HEK293 (cell line): ENCODE data around the gene MBD5.

Experiments
- CTCF ChIA-PET: fragments of 350-600 bp; formaldehyde crosslinking; extraction: SDS; loops from one replicate; lab custom pipeline; 2021; ENCODE audit warnings: antibody characterized with exemption; lab: Yijun Ruan, JAX
- POLR2A ChIA-PET: fragments of 300-600 bp; formaldehyde crosslinking; extraction: SDS; loops from one replicate; lab custom pipeline; 2020; ENCODE audit warnings: antibody characterized with exemption, inconsistent platforms; lab: Yijun Ruan, JAX
- H3K27ac ChIP-seq: fragments of 200-500 bp; sonication (Bioruptor generic); 2 replicates; pipeline ENCODE4 v1.5.1; 2014; ENCODE audit warnings: low read depth, low read length, control low read depth, inconsistent platforms; ENCODE audit errors: extremely low read depth
- H3K36me3 ChIP-seq, 2 experiments: fragments of 200-500 bp in 1 of 2; sonication (Bioruptor generic) in 1 of 2; 1 replicate in 1 of 2; 2 replicates in 1 of 2; pipeline ENCODE4 v1.5.1; 2014 to 2017; ENCODE audit warnings: inconsistent platforms in 2 of 2, low read length in 2 of 2; ENCODE audit not compliant: control insufficient read depth in 2 of 2, insufficient read depth in 1 of 2
- H3K4me1 ChIP-seq: fragments of 200-500 bp; sonication (Bioruptor generic); 2 replicates; pipeline ENCODE4 v1.5.1; 2014; ENCODE audit warnings: mild to moderate bottlenecking, low read length, inconsistent platforms; ENCODE audit not compliant: control insufficient read depth, insufficient read depth
- H3K4me3 ChIP-seq: 2 replicates; pipeline ENCODE4 v1.5.1; 2011; ENCODE audit warnings: low read depth, mild to moderate bottlenecking, control low read depth, low read length, moderate library complexity
- H3K9me3 ChIP-seq: fragments of 200-500 bp; sonication (Bioruptor generic); 2 replicates; pipeline ENCODE4 v1.5.1; 2014; ENCODE audit warnings: low read depth, low read length, inconsistent platforms; ENCODE audit not compliant: control insufficient read depth, insufficient read depth
- GLI2 ChIP-seq: fragments of 450-650 bp; formaldehyde crosslinking; IDR thresholded peaks from 2 replicates; pipeline ENCODE4; 2017; ENCODE audit warnings: missing biosample characterization, missing genetic modification characterization, low read depth, borderline replicate concordance
- GLIS2 ChIP-seq: fragments of 450-650 bp; formaldehyde crosslinking; IDR thresholded peaks from 2 replicates; pipeline ENCODE4 v1.5.1; 2016; ENCODE audit warnings: missing biosample characterization, missing genetic modification characterization
- SP7 ChIP-seq: fragments of 450-650 bp; formaldehyde crosslinking; IDR thresholded peaks from 2 replicates; pipeline ENCODE4 v1.5.1; 2016; ENCODE audit warnings: missing biosample characterization, missing genetic modification characterization
- TRIM28 ChIP-seq: IDR thresholded peaks from 2 replicates; pipeline ENCODE4 v1.6.1; 2011; ENCODE audit warnings: low read length, control low read depth, borderline replicate concordance
- ZBTB11 ChIP-seq: fragments of 450-650 bp; formaldehyde crosslinking; conservative IDR thresholded peaks from 2 replicates; pipeline ENCODE4 v1.5.1; 2016; ENCODE audit warnings: low read depth, missing biosample characterization, missing genetic modification characterization
- ZBTB20 ChIP-seq: fragments of 450-650 bp; formaldehyde crosslinking; IDR thresholded peaks from 2 replicates; pipeline ENCODE4 v1.5.1; 2016; ENCODE audit warnings: missing biosample characterization, missing genetic modification characterization
- ZBTB21 ChIP-seq: fragments of 450-650 bp; formaldehyde crosslinking; IDR thresholded peaks from 2 replicates; pipeline ENCODE4 v1.5.1; 2017; ENCODE audit warnings: missing biosample characterization, missing genetic modification characterization
- ZNF10 ChIP-seq: fragments of 450-650 bp; formaldehyde crosslinking; IDR thresholded peaks from 2 replicates; pipeline ENCODE4 v1.5.1; 2017; ENCODE audit warnings: missing biosample characterization, missing genetic modification characterization
- ZNF341 ChIP-seq: fragments of 450-650 bp; formaldehyde crosslinking; IDR thresholded peaks from 2 replicates; pipeline ENCODE4; 2016; ENCODE audit warnings: low read depth, missing biosample characterization, missing genetic modification characterization
- ZNF37A ChIP-seq: fragments of 450-650 bp; IDR thresholded peaks from 2 replicates; pipeline ENCODE4 v1.5.1; 2018; ENCODE audit warnings: missing biosample characterization, missing genetic modification characterization
- ZNF394 ChIP-seq: fragments of 450-650 bp; formaldehyde crosslinking; IDR thresholded peaks from 2 replicates; pipeline ENCODE4 v1.5.1; 2016; ENCODE audit warnings: missing biosample characterization, missing genetic modification characterization, mild to moderate bottlenecking, moderate library complexity, borderline replicate concordance
- ZNF518A ChIP-seq: fragments of 450-650 bp; formaldehyde crosslinking; conservative IDR thresholded peaks from 2 replicates; pipeline ENCODE4 v1.5.1; 2016; ENCODE audit warnings: low read depth, missing biosample characterization, missing genetic modification characterization
- ZNF560 ChIP-seq: fragments of 450-650 bp; formaldehyde crosslinking; IDR thresholded peaks from 2 replicates; pipeline ENCODE4 v1.5.1; 2017; ENCODE audit warnings: missing biosample characterization, missing genetic modification characterization, borderline replicate concordance
- ZNF580 ChIP-seq: fragments of 450-650 bp; formaldehyde crosslinking; IDR thresholded peaks from 2 replicates; pipeline ENCODE4 v1.5.1; 2016; ENCODE audit warnings: missing biosample characterization, missing genetic modification characterization
- ZNF701 ChIP-seq: fragments of 450-650 bp; formaldehyde crosslinking; IDR thresholded peaks from 2 replicates; pipeline ENCODE4 v1.5.1; 2016; ENCODE audit warnings: missing biosample characterization, missing genetic modification characterization
- ZNF776 ChIP-seq: fragments of 450-650 bp; formaldehyde crosslinking; IDR thresholded peaks from 2 replicates; pipeline ENCODE4 v1.5.0; 2017; ENCODE audit warnings: missing biosample characterization, missing genetic modification characterization, borderline replicate concordance
- ZSCAN23 ChIP-seq: fragments of 450-650 bp; formaldehyde crosslinking; IDR thresholded peaks from 2 replicates; pipeline ENCODE4 v1.5.1; 2016; ENCODE audit warnings: missing biosample characterization, missing genetic modification characterization
- TF ChIP-seq, protein P1 (sequence below): fragments of 450-650 bp; formaldehyde crosslinking; IDR thresholded peaks from 2 replicates; pipeline ENCODE4 v1.5.1; 2017; ENCODE audit warnings: missing biosample characterization, missing genetic modification characterization
- TF ChIP-seq, protein P2 (sequence below): fragments of 450-650 bp; formaldehyde crosslinking; IDR thresholded peaks from 2 replicates; pipeline ENCODE4 v1.5.1; 2016; ENCODE audit warnings: missing biosample characterization, missing genetic modification characterization, low read depth
- TF ChIP-seq, protein P3 (sequence below): fragments of 450-650 bp; formaldehyde crosslinking; IDR thresholded peaks from 2 replicates; pipeline ENCODE4 v1.5.1; 2016; ENCODE audit warnings: missing biosample characterization, missing genetic modification characterization

The MBD5 gene

DNA sequence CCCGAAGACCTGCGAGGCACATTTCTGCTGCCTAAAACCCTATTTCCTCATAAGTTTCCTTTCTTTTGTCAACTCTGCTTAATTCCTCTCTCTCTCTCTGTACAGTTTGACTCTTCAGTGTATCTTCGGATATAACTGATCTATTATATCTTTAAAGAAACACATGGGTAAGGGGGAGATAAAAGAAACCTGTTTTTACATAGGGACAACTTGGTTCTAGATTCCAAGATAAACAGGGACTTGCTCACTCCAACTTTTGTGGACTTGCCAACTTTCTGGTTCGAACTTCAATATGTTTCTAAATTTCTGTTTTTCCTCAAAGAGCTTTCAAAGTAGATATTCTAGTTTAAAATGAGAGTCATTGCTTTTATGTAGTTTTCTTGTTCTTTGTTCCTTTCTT is 441.0 kb downstream of the MBD5 start:
- no peaks in the 10 kb centered on the region for H3K36me3 ChIP-seq
- no peak for TF ChIP-seq TRIM28
- no peak for TF ChIP-seq ZNF37A (tag by site-specific recombination)
- TF ChIP-seq ZNF518A (tag by site-specific recombination), result no peak
- no peak for TF ChIP-seq ZNF560 (tag by site-specific recombination)
- TF ChIP-seq ZNF776, result no peak
- no peak for TF ChIP-seq ZNF580 (tag by site-specific recombination)
- TF ChIP-seq ZNF701 (tag by site-specific recombination), result no peak
- no peak for TF ChIP-seq ZBTB21 (tag by site-specific recombination)
- TF ChIP-seq GLI2 (tag by site-specific recombination), result no peak
- TF ChIP-seq ZBTB20 (tag by site-specific recombination), result no peak
- TF ChIP-seq, protein P1, sequence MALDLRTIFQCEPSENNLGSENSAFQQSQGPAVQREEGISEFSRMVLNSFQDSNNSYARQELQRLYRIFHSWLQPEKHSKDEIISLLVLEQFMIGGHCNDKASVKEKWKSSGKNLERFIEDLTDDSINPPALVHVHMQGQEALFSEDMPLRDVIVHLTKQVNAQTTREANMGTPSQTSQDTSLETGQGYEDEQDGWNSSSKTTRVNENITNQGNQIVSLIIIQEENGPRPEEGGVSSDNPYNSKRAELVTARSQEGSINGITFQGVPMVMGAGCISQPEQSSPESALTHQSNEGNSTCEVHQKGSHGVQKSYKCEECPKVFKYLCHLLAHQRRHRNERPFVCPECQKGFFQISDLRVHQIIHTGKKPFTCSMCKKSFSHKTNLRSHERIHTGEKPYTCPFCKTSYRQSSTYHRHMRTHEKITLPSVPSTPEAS (tag by site-specific recombination), result no peak
- TF ChIP-seq, all 188 proteins: peak for 0
- H3K27ac ChIP-seq, result no peak overlapping the region
- H3K4me1 ChIP-seq, result peaks cover 4% of the 10 kb centered on the region; the same call in 1 of the 2 replicates
- POLR2A ChIA-PET, result no interaction called here
- no peak overlapping the region for H3K4me3 ChIP-seq
- H3K9me3 ChIP-seq, result no peaks in the 10 kb centered on the region
- CTCF ChIA-PET, result no interaction called here

GRCh38 chr2:148475626-148476025 is 454.7 kb downstream of the MBD5 start:
- TF ChIP-seq, protein P2, sequence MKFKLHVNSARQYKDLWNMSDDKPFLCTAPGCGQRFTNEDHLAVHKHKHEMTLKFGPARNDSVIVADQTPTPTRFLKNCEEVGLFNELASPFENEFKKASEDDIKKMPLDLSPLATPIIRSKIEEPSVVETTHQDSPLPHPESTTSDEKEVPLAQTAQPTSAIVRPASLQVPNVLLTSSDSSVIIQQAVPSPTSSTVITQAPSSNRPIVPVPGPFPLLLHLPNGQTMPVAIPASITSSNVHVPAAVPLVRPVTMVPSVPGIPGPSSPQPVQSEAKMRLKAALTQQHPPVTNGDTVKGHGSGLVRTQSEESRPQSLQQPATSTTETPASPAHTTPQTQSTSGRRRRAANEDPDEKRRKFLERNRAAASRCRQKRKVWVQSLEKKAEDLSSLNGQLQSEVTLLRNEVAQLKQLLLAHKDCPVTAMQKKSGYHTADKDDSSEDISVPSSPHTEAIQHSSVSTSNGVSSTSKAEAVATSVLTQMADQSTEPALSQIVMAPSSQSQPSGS, result peak; percentile 71
- TF ChIP-seq ZNF341 (tag by site-specific recombination), result no peak
- no peak for TF ChIP-seq SP7 (tag by site-specific recombination)
- TF ChIP-seq, protein P3, sequence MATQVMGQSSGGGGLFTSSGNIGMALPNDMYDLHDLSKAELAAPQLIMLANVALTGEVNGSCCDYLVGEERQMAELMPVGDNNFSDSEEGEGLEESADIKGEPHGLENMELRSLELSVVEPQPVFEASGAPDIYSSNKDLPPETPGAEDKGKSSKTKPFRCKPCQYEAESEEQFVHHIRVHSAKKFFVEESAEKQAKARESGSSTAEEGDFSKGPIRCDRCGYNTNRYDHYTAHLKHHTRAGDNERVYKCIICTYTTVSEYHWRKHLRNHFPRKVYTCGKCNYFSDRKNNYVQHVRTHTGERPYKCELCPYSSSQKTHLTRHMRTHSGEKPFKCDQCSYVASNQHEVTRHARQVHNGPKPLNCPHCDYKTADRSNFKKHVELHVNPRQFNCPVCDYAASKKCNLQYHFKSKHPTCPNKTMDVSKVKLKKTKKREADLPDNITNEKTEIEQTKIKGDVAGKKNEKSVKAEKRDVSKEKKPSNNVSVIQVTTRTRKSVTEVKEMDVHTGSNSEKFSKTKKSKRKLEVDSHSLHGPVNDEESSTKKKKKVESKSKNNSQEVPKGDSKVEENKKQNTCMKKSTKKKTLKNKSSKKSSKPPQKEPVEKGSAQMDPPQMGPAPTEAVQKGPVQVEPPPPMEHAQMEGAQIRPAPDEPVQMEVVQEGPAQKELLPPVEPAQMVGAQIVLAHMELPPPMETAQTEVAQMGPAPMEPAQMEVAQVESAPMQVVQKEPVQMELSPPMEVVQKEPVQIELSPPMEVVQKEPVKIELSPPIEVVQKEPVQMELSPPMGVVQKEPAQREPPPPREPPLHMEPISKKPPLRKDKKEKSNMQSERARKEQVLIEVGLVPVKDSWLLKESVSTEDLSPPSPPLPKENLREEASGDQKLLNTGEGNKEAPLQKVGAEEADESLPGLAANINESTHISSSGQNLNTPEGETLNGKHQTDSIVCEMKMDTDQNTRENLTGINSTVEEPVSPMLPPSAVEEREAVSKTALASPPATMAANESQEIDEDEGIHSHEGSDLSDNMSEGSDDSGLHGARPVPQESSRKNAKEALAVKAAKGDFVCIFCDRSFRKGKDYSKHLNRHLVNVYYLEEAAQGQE (tag by site-specific recombination), result no peak
- TF ChIP-seq ZSCAN23 (tag by site-specific recombination), result no peak
- no peak for TF ChIP-seq ZBTB11
- no peak for TF ChIP-seq ZNF10
- TF ChIP-seq GLIS2 (tag by site-specific recombination), result no peak
- TF ChIP-seq ZNF394 (tag by site-specific recombination), result no peak
- no peak overlapping the region for H3K27ac ChIP-seq
- H3K9me3 ChIP-seq, result no peaks in the 10 kb centered on the region
- H3K4me1 ChIP-seq, result no peaks in the 10 kb centered on the region
- no peaks in the 10 kb centered on the region for H3K36me3 ChIP-seq
- ChIA-PET POLR2A (interaction anchor here (0.5 kb wide), 1 partner anchor 455 kb away, joined by 3 read pairs; the partner anchor contains the start of genes MBD5 and ORC4), CTCF (interaction anchor here (0.7 to 1.2 kb wide), 2 partner anchors 452 to 1641 kb away, joined by 3 read pairs; no protein-coding TSS in a partner anchor)
- no peak overlapping the region for H3K4me3 ChIP-seq
